H7 (cell line): ENCODE data around the gene LTF. TPM values are rescaled to one million over a fixed set of nuclear protein-coding genes. Genes with fewer than 3 reads are reported as not detected.

Source experiments
- DNase-seq: peaks from one replicate; pipeline ENCODE4 v3.0.0; 2012
- H3K27me3 ChIP-seq: 2 replicates; pipeline ENCODE4 v1.6.0; 2011; ENCODE audit warnings: mild to moderate bottlenecking, low read length; ENCODE audit not compliant: control insufficient read depth, insufficient read depth
- H3K36me3 ChIP-seq: replicated peaks from 2 replicates; pipeline ENCODE4 v1.5.1; 2011; ENCODE audit warnings: low read length; ENCODE audit not compliant: control insufficient read depth, insufficient read depth
- H3K4me3 ChIP-seq: 2 replicates; pipeline ENCODE4 v1.5.1; 2011; ENCODE audit warnings: low read depth, mild to moderate bottlenecking, control low read depth, low read length, moderate library complexity; ENCODE audit not compliant: insufficient read depth
- total RNA-seq: library from RNA; depleted of rRNA; stranded (reverse); fragments of >200 nt; shearing (Covaris generic); gene quantifications from 2 replicates; pipeline ENCODE4 v1.2.3, GENCODE V29; 2014; rRNA removed

LTF gene
- not detected in 2 replicates for total RNA-seq

GRCh38 chr3:46464326-46465195, at the start of gene LTF:
TSS of gene LTF (minus strand) at chr3:46464905. CDS start at chr3:46464867, 38 bp downstream.
- no peaks in the 10 kb centered on the region for H3K36me3 ChIP-seq
- peaks cover 5% of the 10 kb centered on the region; the same call in 1 of the 2 replicates for H3K27me3 ChIP-seq
- H3K4me3 ChIP-seq: peak within 1 kb of the TSS; percentile 22; the same call in 1 of the 2 replicates
- peak; percentile 72 for DNase-seq

DNA sequence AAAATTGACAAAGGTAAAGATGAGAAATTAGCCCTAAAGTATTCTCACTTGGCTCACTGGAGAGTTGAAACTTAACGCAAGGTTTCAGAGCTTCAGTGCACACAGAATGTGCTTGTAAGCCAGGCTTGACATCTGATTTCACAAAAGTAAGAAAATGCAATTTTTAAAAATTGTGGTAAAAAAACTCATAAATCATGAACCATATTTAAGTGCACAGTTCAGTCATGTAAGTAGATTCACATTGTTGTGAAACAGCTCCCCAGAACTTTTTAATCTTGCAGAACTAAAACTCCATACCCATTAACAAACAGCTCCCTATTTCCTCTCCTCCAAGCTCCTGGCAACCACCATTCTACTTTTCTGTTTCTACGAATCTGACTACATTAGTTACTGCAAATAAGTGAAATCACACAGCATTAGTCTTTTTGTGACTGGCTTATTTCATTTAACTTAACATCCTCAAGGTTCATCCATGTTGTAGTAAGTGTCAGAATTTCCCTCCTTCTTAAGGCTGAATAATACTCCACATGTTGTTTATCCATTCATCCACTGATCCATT, 47.6 kb upstream of the LTF start:
- Histone ChIP-seq H3K36me3 (no peaks in the 10 kb centered on the region), H3K27me3 (no peaks in the 10 kb centered on the region), H3K4me3 (no peak overlapping the region)
- DNase-seq: no peak

DNA sequence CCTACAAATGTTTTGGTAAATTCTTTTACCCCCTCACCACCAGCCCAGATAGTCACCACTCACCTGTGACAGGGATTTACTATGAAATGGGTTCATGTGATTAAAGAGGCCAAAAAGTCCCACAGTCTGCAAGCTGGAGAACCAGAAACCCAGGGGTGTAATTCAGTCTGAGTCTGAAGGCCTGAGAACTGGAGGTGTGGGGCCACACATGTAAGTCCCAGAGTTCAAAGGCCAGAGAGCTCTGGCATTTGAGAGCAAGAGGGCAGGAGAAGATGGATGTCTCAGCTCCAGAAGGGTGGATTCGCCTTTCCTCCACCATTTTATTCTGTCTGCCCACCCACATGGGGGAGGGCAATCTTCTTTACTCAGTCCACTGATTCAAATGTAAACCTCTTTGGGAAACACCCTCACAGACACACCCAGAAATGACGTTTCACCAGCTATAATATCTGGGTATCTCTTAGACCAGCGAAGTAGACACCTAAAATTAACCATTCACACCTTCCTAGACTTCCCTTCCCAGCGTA, 45.0 kb upstream of the LTF start:
- no peak for DNase-seq
- H3K4me3 ChIP-seq: no peak overlapping the region
- H3K27me3 ChIP-seq: no peaks in the 10 kb centered on the region
- H3K36me3 ChIP-seq: no peaks in the 10 kb centered on the region

- Histone ChIP-seq H3K4me3 (no peak overlapping the region), H3K27me3 (no peaks in the 10 kb centered on the region), H3K36me3 (no peaks in the 10 kb centered on the region)
- DNase-seq: no peak
Measured at GRCh38 chr3:46508850-46509591, 44.3 kb upstream of the LTF start.

GRCh38 chr3:46506526-46506925, 41.8 kb upstream of the LTF start:
- DNase-seq: no peak
- Histone ChIP-seq H3K27me3 (no peaks in the 10 kb centered on the region), H3K36me3 (no peaks in the 10 kb centered on the region), H3K4me3 (no peak overlapping the region)

GRCh38 chr3:46505953-46506352, 41.2 kb upstream of the LTF start:
- H3K4me3 ChIP-seq: no peak overlapping the region
- no peaks in the 10 kb centered on the region for H3K27me3 ChIP-seq

DNA sequence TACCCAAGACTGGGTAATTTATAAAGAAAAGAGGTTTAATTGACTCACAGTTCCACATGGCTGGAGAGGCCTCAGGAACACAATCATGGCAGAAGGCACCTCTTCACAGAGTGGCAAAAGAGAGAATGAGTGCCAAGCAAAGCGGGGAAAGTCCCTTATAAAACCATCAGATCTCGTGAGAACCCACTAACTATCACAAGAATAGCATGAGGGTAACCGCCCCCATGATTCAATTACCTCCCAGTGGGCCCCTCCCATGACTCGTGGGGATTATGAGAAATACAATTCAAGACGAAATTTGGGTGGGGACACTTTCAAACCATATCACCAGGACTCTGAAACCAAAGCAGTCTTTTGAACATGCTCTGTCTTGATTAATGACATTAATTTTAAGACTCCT, 40.1 kb upstream of the LTF start:
- no peak overlapping the region for H3K4me3 ChIP-seq
- no peak for DNase-seq
- H3K36me3 ChIP-seq: no peaks in the 10 kb centered on the region
- H3K27me3 ChIP-seq: peaks cover 1% of the 10 kb centered on the region; the same call in 1 of the 2 replicates

More at GRCh38 chr3:46505953-46506352, 41.2 kb upstream of the LTF start:
- no peaks in the 10 kb centered on the region for H3K36me3 ChIP-seq
- no peak for DNase-seq

GRCh38 chr3:46503200-46503874, 38.6 kb upstream of the LTF start:
- H3K27me3 ChIP-seq: peaks cover 1% of the 10 kb centered on the region; the same call in 1 of the 2 replicates
- DNase-seq: no peak
- no peak overlapping the region for H3K4me3 ChIP-seq
- no peaks in the 10 kb centered on the region for H3K36me3 ChIP-seq

- Histone ChIP-seq H3K36me3 (no peaks in the 10 kb centered on the region), H3K4me3 (no peak overlapping the region), H3K27me3 (peaks cover 1% of the 10 kb centered on the region; the same call in 1 of the 2 replicates)
- no peak for DNase-seq
Measured at GRCh38 chr3:46501702-46502101, 37.0 kb upstream of the LTF start.

GRCh38 chr3:46500656-46501635, 36.2 kb upstream of the LTF start:
- DNase-seq: peak; percentile 2

DNA sequence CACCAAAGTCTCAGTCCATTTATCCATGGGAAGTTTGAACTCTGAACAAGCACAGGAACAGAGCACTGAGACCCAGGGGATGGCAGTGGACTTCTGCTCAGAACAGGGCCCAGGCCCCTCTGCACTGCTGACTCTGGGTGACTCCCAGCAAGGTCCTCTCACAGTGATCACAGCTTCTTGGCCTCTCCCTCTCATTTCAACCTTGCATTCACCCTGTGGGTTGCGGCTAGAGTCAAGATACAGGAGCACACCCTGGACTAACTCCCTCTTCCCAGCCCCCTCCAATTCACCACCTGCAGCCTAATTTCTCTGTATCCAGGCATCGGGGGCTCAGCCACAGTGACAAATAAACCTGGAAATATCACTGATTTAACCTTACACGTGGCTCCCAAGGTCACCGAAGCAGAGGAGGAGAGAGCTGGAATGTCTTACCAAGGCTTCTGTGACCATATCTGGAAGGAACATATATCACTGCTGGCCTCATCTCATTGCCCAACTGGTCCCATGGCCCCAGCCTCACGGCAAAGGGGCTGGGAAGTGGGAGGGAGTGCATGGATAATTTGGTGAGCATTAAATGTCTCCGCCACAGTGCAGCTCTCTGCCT, 34.3 kb upstream of the LTF start:
- DNase-seq: no peak
- peaks cover 1% of the 10 kb centered on the region; the same call in 1 of the 2 replicates for H3K27me3 ChIP-seq

More at GRCh38 chr3:46500656-46501635, 36.2 kb upstream of the LTF start:
- Histone ChIP-seq H3K36me3 (no peaks in the 10 kb centered on the region), H3K27me3 (peaks cover 1% of the 10 kb centered on the region; the same call in 1 of the 2 replicates), H3K4me3 (no peak overlapping the region)

GRCh38 chr3:46497556-46498265, 33.0 kb upstream of the LTF start, which contains the start of gene RTP3:
TSS of gene RTP3 (plus strand) at chr3:46497976. CDS start at chr3:46498063, 87 bp downstream.
- peaks cover 1% of the 10 kb centered on the region; the same call in 1 of the 2 replicates for H3K27me3 ChIP-seq
- H3K36me3 ChIP-seq: no peaks in the 10 kb centered on the region
- DNase-seq: no peak
- H3K4me3 ChIP-seq: no peak within 1 kb of the TSS

More for the DNA sequence above, 34.3 kb upstream of the LTF start:
- Histone ChIP-seq H3K36me3 (no peaks in the 10 kb centered on the region), H3K4me3 (no peak overlapping the region)
